HG03442 (cell line): ENCODE measurements around the gene SLC6A8.
"Not testable (repeated sequence)": the region's sequence is repeated elsewhere in the genome, so short reads cannot be mapped to it uniquely, and the experiment has no call there.

Source experiments
- ATAC-seq: cut with Tn5 transposase; IDR thresholded peaks from one replicate; pipeline ENCODE4 v1.9.1; 2021; ENCODE audit warnings: mild to moderate bottlenecking, moderate library complexity; ENCODE audit not compliant: unreplicated experiment

Gene SLC6A8

GRCh38 chrX:153670748-153671588, 16.8 kb upstream of the SLC6A8 start:
- ATAC-seq = no peak

- no peak for ATAC-seq
Measured at GRCh38 chrX:153671589-153672530, 15.9 kb upstream of the SLC6A8 start.

- no peak for ATAC-seq
Measured at GRCh38 chrX:153672531-153673427, 14.9 kb upstream of the SLC6A8 start.

DNA sequence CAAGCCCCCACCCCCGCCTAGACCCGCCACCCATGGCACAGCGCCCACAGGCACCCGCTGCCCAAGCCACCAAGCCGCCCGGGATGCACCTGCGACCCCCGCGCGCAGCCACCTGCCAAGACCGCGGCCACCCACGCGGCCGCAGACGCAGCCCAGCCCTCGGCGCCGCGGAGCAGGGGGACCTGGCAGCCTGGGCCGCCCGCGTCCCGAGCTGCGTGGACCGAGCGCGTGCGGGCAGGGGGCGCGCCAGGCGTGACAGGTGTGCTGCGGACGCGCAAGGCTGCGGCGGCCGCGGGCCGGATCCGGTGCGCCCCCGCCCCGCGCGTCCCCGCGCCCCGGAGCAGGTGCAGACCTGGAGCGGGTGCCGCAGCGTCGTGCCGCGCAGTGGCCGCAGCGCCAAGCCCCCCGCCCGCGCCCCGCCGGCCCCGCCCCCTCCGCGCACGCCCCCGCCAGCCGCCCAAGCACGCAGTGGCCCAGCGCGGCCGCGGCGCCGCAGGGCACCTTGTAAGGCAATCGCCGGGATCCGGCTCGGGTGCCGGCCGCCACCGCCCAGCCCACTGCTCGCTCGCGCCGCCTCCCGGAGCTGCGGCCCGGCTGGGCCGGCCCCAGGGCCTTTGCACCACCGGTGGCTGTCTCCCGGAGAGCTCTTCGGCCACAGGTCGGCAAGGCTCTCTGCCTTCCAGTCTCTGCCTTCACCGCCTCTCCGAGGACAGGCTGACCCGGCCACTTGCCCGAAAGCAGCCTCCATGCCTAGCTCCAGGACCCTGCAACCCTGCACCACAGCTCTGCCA, 14.1 kb upstream of the SLC6A8 start, which contains the start of gene PNCK:
TSS of gene PNCK (minus strand) at position 386 of the 791 bp plus-strand sequence. CDS start 737 bp downstream, outside the sequence.
- ATAC-seq = no peak

GRCh38 chrX:153674219-153674851, 13.4 kb upstream of the SLC6A8 start:
- ATAC-seq = no peak

GRCh38 chrX:153681175-153681574, 6.6 kb upstream of the SLC6A8 start:
- no peak for ATAC-seq

GRCh38 chrX:153683486-153683885, 4.2 kb upstream of the SLC6A8 start:
- ATAC-seq = not testable (repeated sequence)

- ATAC-seq = no peak
Measured at GRCh38 chrX:153684467-153685155, 3.1 kb upstream of the SLC6A8 start.

GRCh38 chrX:153685156-153685536, 2.6 kb upstream of the SLC6A8 start:
- no peak for ATAC-seq

- ATAC-seq = no peak
Measured at GRCh38 chrX:153685751-153686696, 1.7 kb upstream of the SLC6A8 start.

- no peak for ATAC-seq
Measured at GRCh38 chrX:153686711-153687110, 1.0 kb upstream of the SLC6A8 start.

DNA sequence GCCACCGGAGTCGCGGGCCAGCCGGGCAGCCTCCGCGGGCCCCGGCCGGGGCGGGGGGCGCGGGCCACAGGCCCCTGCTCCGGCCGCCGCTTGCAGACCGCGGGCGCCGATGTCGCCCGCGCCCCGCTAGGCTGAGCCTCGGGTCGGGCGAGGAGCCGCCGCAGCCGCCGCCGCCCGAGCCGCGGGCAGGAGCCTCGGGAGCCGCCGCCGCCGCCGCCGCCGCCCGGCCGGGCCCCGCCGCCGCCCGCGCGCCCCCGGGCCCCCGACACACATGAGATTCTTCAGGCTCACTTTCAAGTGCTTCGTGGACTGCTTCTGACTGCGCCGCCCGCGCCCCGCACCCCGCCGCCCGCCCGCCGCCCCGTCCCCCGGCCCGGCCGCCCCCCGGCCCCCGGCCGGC, 345 bp downstream of the SLC6A8 start:
- no peak for ATAC-seq

DNA sequence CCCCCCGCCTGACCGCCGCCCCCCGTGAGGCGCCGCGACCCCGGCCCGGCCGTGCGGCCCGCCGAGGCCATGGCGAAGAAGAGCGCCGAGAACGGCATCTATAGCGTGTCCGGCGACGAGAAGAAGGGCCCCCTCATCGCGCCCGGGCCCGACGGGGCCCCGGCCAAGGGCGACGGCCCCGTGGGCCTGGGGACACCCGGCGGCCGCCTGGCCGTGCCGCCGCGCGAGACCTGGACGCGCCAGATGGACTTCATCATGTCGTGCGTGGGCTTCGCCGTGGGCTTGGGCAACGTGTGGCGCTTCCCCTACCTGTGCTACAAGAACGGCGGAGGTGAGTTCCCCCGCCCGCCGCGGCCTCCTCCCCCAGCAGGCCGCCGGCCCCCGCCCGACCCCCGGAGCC, 780 bp downstream of the SLC6A8 start:
- no peak for ATAC-seq

GRCh38 chrX:153688911-153689590, 1.3 kb downstream of the SLC6A8 start:
- no peak for ATAC-seq

DNA sequence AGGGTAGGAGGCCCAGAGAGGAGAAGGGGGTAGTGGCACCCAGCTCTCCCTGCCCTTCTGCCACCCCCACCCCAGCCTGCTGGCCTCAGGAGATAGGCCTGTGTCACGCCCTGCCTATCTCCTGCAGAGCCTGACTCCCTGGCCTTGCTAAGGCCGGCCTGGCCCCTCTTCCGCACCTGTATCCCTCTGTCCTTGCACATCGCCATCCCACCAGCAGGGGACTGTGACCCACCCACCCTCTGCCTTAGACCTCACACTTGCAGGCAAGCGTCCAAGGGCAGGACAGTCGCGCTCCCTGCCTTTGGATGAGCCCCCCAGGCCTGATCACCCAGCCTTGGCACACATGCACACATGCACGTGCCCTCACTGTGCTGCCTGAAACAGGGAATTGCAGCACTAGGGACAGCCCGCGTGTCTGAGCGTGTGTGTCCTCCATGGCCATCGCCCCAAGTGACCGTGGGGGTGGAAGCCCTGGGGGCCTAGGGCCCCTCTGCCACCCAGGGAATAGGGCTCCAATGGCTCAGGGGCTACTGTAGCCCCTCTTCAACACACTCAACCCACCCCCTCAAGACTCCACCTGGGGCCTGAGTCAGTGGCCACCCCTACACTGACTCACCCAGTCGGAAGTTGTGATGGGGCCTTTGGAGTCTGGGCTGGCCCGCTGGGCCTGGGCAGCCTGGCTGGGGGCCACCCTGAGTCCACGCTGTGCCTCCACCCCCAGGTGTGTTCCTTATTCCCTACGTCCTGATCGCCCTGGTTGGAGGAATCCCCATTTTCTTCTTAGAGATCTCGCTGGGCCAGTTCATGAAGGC, 2.1 kb downstream of the SLC6A8 start:
- no peak for ATAC-seq

GRCh38 chrX:153690466-153690865, 2.7 kb downstream of the SLC6A8 start:
- ATAC-seq = no peak
